ENCODE data around the gene RHOH. TPM values are rescaled to one million over a fixed set of nuclear protein-coding genes. Genes with fewer than 3 reads are reported as not detected.
"Not testable (repeated sequence)": the region's sequence is repeated elsewhere in the genome, so short reads cannot be mapped to it uniquely, and the experiment has no call there.

The RHOH gene
- total RNA-seq (100 to 1,000 TPM; 148 TPM), polyA plus RNA-seq (262 TPM)

DNA sequence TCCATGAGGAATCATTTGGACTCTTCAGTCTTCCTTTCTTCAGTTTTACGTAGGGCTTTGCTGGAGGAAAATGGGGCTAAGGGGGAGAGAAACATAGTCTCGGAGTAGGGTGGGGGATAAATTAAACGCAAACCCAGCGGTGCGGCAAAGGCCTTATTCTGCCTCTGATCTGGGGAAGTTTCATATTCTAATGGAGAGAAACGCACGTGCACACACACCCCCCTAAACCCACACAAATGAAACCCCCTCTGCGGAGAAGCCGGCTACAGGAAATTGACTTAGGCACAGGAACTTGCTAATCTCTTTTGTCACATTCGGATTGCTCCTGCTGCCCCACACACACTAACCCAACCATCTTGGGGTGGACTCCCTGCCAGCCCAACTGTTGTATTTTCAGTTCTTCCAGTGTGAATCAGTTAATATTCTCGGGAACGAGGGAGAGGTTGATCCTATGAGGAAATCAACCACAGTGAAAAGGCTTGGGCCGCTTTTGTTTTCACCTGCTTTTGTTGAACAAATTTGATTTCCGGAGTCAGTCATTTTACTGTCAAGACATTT lies at the start of gene RHOH:
TSS of gene RHOH (plus strand) at position 308 of the 558 bp plus-strand sequence. CDS start 46,356 bp downstream, outside the sequence.
- H3K27me3 ChIP-seq (ENCODE audit: insufficient read depth, low read length, poor library complexity, severe bottlenecking) = no peaks in the 10 kb centered on the region
- H3K4me3 ChIP-seq (ENCODE audit: low read length) = peak within 1 kb of the TSS; percentile 93
- Mint-ChIP-seq H3K27me3 (no peaks in the 10 kb centered on the region), H3K9me3 (peaks cover 0 to 2% (median 0%) of the 10 kb centered on the region in 5 donors), H3K4me1 (peaks cover 53 to 67% (median 54%) of the 10 kb centered on the region in 3 donors), H3K36me3 (peaks cover 7 to 49% (median 16%) of the 10 kb centered on the region in 3 donors), H3K27ac (peak within 1 kb of the TSS; percentile 94 to 100 (median 99)), H3K4me3 (peak within 1 kb of the TSS; percentile 93 to 100 (median 97))
- H3K4me1 ChIP-seq (ENCODE audit: insufficient read depth, low read length) = peaks cover 48% of the 10 kb centered on the region
- CTCF ChIA-PET = interaction anchor here (1.0 to 7.7 kb wide), 14 partner anchors 8 to 141 kb away, joined by 3 to 112 read pairs (median 10); no protein-coding TSS in a partner anchor
- no peaks in the 10 kb centered on the region for H3K9me3 ChIP-seq (ENCODE audit: low read length)
- peak; percentile 61 to 92 (median 85) for DNase-seq
- peak within 1 kb of the TSS; percentile 96 for H3K27ac ChIP-seq (ENCODE audit: low read depth, low read length)
- peaks cover 19% of the 10 kb centered on the region for H3K36me3 ChIP-seq (ENCODE audit: insufficient read depth, low read length)
- POLR2A ChIA-PET = interaction anchor here (0.6 to 4.5 kb wide), 23 partner anchors 8 to 832 kb away, joined by 3 to 26 read pairs (median 5); no protein-coding TSS in a partner anchor

DNA sequence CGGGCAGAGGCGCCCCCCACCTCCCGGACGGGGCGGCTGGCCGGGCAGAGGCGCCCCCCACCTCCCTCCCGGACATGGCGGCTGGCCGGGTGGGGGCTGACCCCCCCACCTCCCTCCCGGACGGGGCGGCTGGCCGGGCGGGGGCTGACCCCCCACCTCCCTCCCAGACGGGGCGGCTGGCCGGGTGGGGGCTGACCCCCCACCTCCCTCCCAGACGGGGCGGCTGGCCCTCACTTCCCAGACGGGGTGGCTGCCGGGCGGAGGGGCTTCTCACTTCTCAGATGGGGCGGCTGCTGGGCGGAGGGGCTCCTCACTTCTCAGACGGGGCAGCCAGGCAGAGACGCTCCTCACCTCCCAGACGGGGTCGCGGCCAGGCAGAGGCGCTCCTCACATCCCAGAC lies 49.3 kb upstream of the RHOH start:
- H3K36me3 ChIP-seq (ENCODE audit: insufficient read depth, low read length) = not testable (repeated sequence)

DNA sequence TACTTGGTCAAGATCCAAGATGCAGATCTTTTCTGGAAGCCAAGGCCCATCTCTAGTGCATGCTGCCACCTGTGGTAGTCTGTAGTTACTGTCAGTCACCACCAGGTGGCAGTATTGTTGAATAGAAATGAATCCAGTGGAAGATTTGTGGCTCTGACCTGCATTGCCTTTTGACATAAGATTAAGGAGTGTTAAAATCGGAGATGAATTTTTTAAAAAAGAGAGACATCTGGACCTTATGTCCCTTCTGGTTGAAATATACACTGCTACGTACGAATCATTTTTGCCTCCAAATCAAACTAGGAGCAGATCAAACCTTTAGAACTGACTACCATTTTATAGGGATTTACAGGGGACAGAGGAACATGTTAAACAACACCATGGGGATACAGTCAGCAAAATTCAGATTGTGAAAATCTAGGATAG lies 46.9 kb upstream of the RHOH start:
- Mint-ChIP-seq H3K9me3 (peaks cover 3 to 8% (median 3%) of the 10 kb centered on the region in 5 donors), H3K4me3 (no peak overlapping the region), H3K27me3 (no peaks in the 10 kb centered on the region), H3K4me1 (peaks cover 22 to 37% (median 34%) of the 10 kb centered on the region in 3 donors), H3K36me3 (peaks cover 6 to 14% (median 8%) of the 10 kb centered on the region in 3 donors), H3K27ac (peak overlapping the region; percentile 33 to 90 (median 60))
- DNase-seq = peak; percentile 51 to 79 (median 70)
- Histone ChIP-seq H3K9me3 (ENCODE audit: low read length) (peaks cover 5% of the 10 kb centered on the region), H3K4me3 (ENCODE audit: low read length) (no peak overlapping the region), H3K27me3 (ENCODE audit: insufficient read depth, low read length, poor library complexity, severe bottlenecking) (no peaks in the 10 kb centered on the region), H3K36me3 (ENCODE audit: insufficient read depth, low read length) (no peaks in the 10 kb centered on the region), H3K27ac (ENCODE audit: low read depth, low read length) (no peak overlapping the region), H3K4me1 (ENCODE audit: insufficient read depth, low read length) (peaks cover 20% of the 10 kb centered on the region)
- ChIA-PET POLR2A (interaction anchor here (0.7 kb wide), 1 partner anchor 158 kb away, joined by 4 read pairs; no protein-coding TSS in a partner anchor), CTCF (interaction anchor here (0.6 to 5.4 kb wide), 23 partner anchors 12 to 398 kb away, joined by 3 to 49 read pairs (median 4); no protein-coding TSS in a partner anchor)

More for the DNA sequence above, 49.3 kb upstream of the RHOH start:
- H3K27ac ChIP-seq (ENCODE audit: low read depth, low read length); H3K9me3 ChIP-seq (ENCODE audit: low read length); H3K27ac Mint-ChIP-seq; H3K4me3 Mint-ChIP-seq; H3K4me1 ChIP-seq (ENCODE audit: insufficient read depth, low read length); H3K27me3 Mint-ChIP-seq; H3K9me3 Mint-ChIP-seq; H3K4me3 ChIP-seq (ENCODE audit: low read length); DNase-seq; POLR2A ChIA-PET; CTCF ChIA-PET; H3K27me3 ChIP-seq (ENCODE audit: insufficient read depth, low read length, poor library complexity, severe bottlenecking): not testable (repeated sequence)
- H3K36me3 Mint-ChIP-seq = peaks cover 3 to 33% (median 12%) of the 10 kb centered on the region in 3 donors
- H3K4me1 Mint-ChIP-seq = peaks cover 12 to 21% (median 21%) of the 10 kb centered on the region in 3 donors

DNA sequence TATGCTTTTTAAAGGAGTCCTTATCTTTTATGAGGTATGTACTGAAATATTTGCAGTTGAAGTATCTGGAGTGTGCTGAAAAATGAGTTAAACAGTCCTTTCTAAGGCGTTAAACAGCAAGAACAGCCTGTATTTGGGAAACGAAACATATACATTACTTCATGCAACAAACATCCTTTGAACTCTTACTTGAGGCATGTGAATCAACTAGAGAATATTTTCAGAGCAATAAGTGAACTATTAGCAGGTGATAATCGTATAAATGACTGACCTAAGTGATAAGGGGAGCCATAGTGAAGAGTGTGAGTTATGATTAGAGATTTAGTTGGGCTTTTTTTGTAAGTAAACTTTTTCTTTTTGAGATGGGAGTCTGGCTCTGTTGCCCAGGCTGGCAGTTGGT lies 45.9 kb upstream of the RHOH start:
- no peak for DNase-seq
- peaks cover 5% of the 10 kb centered on the region for H3K9me3 ChIP-seq (ENCODE audit: low read length)
- POLR2A ChIA-PET = interaction anchor here (1.0 kb wide), 1 partner anchor 63 kb away, joined by 3 read pairs; no protein-coding TSS in a partner anchor
- Mint-ChIP-seq H3K4me1 (peaks cover 22 to 37% (median 34%) of the 10 kb centered on the region in 3 donors), H3K27ac (peak overlapping the region in 4 of 8 donors; percentile 24 to 78 (median 50)), H3K27me3 (no peaks in the 10 kb centered on the region), H3K4me3 (no peak overlapping the region), H3K9me3 (peaks cover 3 to 8% (median 3%) of the 10 kb centered on the region in 5 donors), H3K36me3 (peaks cover 6 to 11% (median 8%) of the 10 kb centered on the region in 3 donors)
- H3K4me3 ChIP-seq (ENCODE audit: low read length) = no peak overlapping the region
- no peaks in the 10 kb centered on the region for H3K27me3 ChIP-seq (ENCODE audit: insufficient read depth, low read length, poor library complexity, severe bottlenecking)
- H3K36me3 ChIP-seq (ENCODE audit: insufficient read depth, low read length) = no peaks in the 10 kb centered on the region
- peaks cover 20% of the 10 kb centered on the region for H3K4me1 ChIP-seq (ENCODE audit: insufficient read depth, low read length)
- CTCF ChIA-PET = interaction anchor here (0.6 to 5.4 kb wide), 12 partner anchors 41 to 747 kb away, joined by 3 to 49 read pairs (median 8); no protein-coding TSS in a partner anchor
- H3K27ac ChIP-seq (ENCODE audit: low read depth, low read length) = no peak overlapping the region

GRCh38 chr4:40152637-40153036 lies 44.2 kb upstream of the RHOH start:
- H3K36me3 Mint-ChIP-seq = peaks cover 3 to 6% (median 6%) of the 10 kb centered on the region in 3 donors
- POLR2A ChIA-PET = interaction anchor here (0.8 to 1.6 kb wide), 2 partner anchors 45 to 165 kb away, joined by 3 to 5 read pairs; no protein-coding TSS in a partner anchor
- Histone ChIP-seq H3K9me3 (ENCODE audit: low read length) (peaks cover 5% of the 10 kb centered on the region), H3K27ac (ENCODE audit: low read depth, low read length) (no peak overlapping the region), H3K36me3 (ENCODE audit: insufficient read depth, low read length) (no peaks in the 10 kb centered on the region), H3K4me3 (ENCODE audit: low read length) (peak overlapping the region; percentile 11), H3K27me3 (ENCODE audit: insufficient read depth, low read length, poor library complexity, severe bottlenecking) (no peaks in the 10 kb centered on the region), H3K4me1 (ENCODE audit: insufficient read depth, low read length) (peaks cover 20% of the 10 kb centered on the region)
- no peaks in the 10 kb centered on the region for H3K27me3 Mint-ChIP-seq
- CTCF ChIA-PET = interaction anchor here (0.9 to 5.4 kb wide), 14 partner anchors 33 to 178 kb away, joined by 3 to 49 read pairs (median 6); no protein-coding TSS in a partner anchor
- peaks cover 22 to 37% (median 34%) of the 10 kb centered on the region in 3 donors for H3K4me1 Mint-ChIP-seq
- peak overlapping the region; percentile 22 to 85 (median 77) for H3K27ac Mint-ChIP-seq
- DNase-seq = peak in 3 of 5 donors; percentile 6 to 60 (median 59)
- H3K9me3 Mint-ChIP-seq = peaks cover 3 to 8% (median 3%) of the 10 kb centered on the region in 5 donors
- peak overlapping the region in 5 of 7 donors; percentile 15 to 49 (median 30) for H3K4me3 Mint-ChIP-seq

- no peak for DNase-seq
- Mint-ChIP-seq H3K9me3 (no peaks in the 10 kb centered on the region), H3K27ac (no peak overlapping the region), H3K27me3 (no peaks in the 10 kb centered on the region), H3K4me1 (peaks cover 10 to 17% (median 13%) of the 10 kb centered on the region in 3 donors), H3K4me3 (no peak overlapping the region), H3K36me3 (peaks cover 8 to 15% (median 14%) of the 10 kb centered on the region in 3 donors)
- no peaks in the 10 kb centered on the region for H3K9me3 ChIP-seq (ENCODE audit: low read length)
- H3K27me3 ChIP-seq (ENCODE audit: insufficient read depth, low read length, poor library complexity, severe bottlenecking) = no peaks in the 10 kb centered on the region
- ChIA-PET POLR2A (no interaction called here), CTCF (interaction anchor here (2.9 kb wide), 1 partner anchor 168 kb away, joined by 11 read pairs; no protein-coding TSS in a partner anchor)
- H3K4me3 ChIP-seq (ENCODE audit: low read length) = no peak overlapping the region
- no peaks in the 10 kb centered on the region for H3K36me3 ChIP-seq (ENCODE audit: insufficient read depth, low read length)
- H3K4me1 ChIP-seq (ENCODE audit: insufficient read depth, low read length) = peaks cover 15% of the 10 kb centered on the region
- H3K27ac ChIP-seq (ENCODE audit: low read depth, low read length) = no peak overlapping the region
Measured at GRCh38 chr4:40157436-40157835, 39.4 kb upstream of the RHOH start.

DNA sequence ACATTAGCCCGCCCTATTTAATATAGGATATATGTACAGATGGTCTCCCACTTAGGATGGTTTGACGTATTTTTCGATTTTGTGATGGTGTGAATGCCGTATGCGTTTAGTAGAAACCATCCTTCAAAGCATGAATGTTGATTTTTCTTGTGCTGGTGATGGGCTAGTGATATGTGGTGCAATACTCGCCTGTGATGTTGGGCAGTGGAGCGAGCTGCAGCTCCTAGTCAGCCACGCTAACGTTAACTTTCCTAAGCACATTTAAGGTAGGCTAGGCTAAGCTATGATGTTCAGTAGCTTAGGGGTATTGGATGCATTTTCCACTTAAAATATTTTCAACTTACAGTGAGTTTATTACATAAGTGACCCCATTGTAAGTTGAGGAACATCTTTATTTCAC lies 36.6 kb upstream of the RHOH start:
- Mint-ChIP-seq H3K36me3 (peaks cover 7 to 17% (median 14%) of the 10 kb centered on the region in 3 donors), H3K4me3 (no peak overlapping the region), H3K4me1 (no peaks in the 10 kb centered on the region), H3K9me3 (no peaks in the 10 kb centered on the region), H3K27ac (no peak overlapping the region), H3K27me3 (no peaks in the 10 kb centered on the region)
- POLR2A ChIA-PET = no interaction called here
- Histone ChIP-seq H3K4me1 (ENCODE audit: insufficient read depth, low read length) (no peaks in the 10 kb centered on the region), H3K9me3 (ENCODE audit: low read length) (no peaks in the 10 kb centered on the region), H3K4me3 (ENCODE audit: low read length) (no peak overlapping the region), H3K36me3 (ENCODE audit: insufficient read depth, low read length) (no peaks in the 10 kb centered on the region), H3K27me3 (ENCODE audit: insufficient read depth, low read length, poor library complexity, severe bottlenecking) (no peaks in the 10 kb centered on the region), H3K27ac (ENCODE audit: low read depth, low read length) (no peak overlapping the region)
- CTCF ChIA-PET = interaction anchor here (1.0 to 2.2 kb wide), 3 partner anchors 27 to 165 kb away, joined by 3 to 5 read pairs (median 4); no protein-coding TSS in a partner anchor
- no peak for DNase-seq

DNA sequence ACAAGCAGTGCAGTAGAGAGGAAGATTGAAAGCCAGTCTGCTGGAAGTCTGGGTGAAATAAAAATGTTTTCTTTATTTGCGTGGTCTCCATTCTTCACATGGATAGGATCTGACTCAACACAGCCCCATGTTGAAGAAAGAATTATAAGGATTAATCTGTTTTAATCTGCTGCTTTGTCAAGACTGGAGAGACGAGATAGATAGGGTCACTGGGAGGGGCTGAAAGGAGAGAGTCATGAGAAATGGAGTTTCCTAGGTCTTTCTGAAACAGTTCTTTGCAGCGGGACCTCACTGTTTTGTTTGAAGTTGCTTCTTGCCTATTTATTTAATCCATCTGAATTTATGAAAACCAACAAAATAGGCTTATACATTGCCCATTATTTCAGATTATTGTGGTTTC lies 32.4 kb upstream of the RHOH start:
- peaks cover 2 to 8% (median 4%) of the 10 kb centered on the region in 5 donors for H3K9me3 Mint-ChIP-seq
- Histone ChIP-seq H3K27ac (ENCODE audit: low read depth, low read length) (no peak overlapping the region), H3K36me3 (ENCODE audit: insufficient read depth, low read length) (no peaks in the 10 kb centered on the region), H3K4me3 (ENCODE audit: low read length) (no peak overlapping the region), H3K4me1 (ENCODE audit: insufficient read depth, low read length) (no peaks in the 10 kb centered on the region), H3K9me3 (ENCODE audit: low read length) (no peaks in the 10 kb centered on the region), H3K27me3 (ENCODE audit: insufficient read depth, low read length, poor library complexity, severe bottlenecking) (no peaks in the 10 kb centered on the region)
- peaks cover 9 to 30% (median 18%) of the 10 kb centered on the region in 3 donors for H3K36me3 Mint-ChIP-seq
- DNase-seq = no peak
- no peak overlapping the region for H3K4me3 Mint-ChIP-seq
- ChIA-PET CTCF (interaction anchor here (1.2 kb wide), 1 partner anchor 153 kb away, joined by 4 read pairs; no protein-coding TSS in a partner anchor), POLR2A (no interaction called here)
- H3K27me3 Mint-ChIP-seq = no peaks in the 10 kb centered on the region
- no peak overlapping the region for H3K27ac Mint-ChIP-seq
- peaks cover 0 to 6% (median 0%) of the 10 kb centered on the region in 3 donors for H3K4me1 Mint-ChIP-seq

Data from CD8-positive, alpha-beta memory T cell (primary cell).